SH-SY5Y (cell line): ENCODE data around the gene INHBA.

Experiments
- GATA2 ChIP-seq: IDR thresholded peaks from 2 replicates; pipeline ENCODE4 v1.6.1; 2011; ENCODE audit warnings: mild to moderate bottlenecking, low read depth, low read length
- GATA3 ChIP-seq: IDR thresholded peaks from 2 replicates; pipeline ENCODE4 v1.6.1; 2011; ENCODE audit warnings: low read depth, mild to moderate bottlenecking, low read length, moderate library complexity

- TF ChIP-seq GATA3: no peak
- TF ChIP-seq GATA2: no peak
Observed at GRCh38 chr7:41698726-41699125, 4.2 kb downstream of the INHBA start.
